GM18873 (cell line): Measurements from ENCODE around the gene PIN1.

Source experiments
- ATAC-seq: cut with Tn5 transposase; IDR thresholded peaks from one replicate; pipeline ENCODE4 v1.9.1; 2021; ENCODE audit warnings: mild to moderate bottlenecking, moderate library complexity, moderate number of reproducible peaks; ENCODE audit not compliant: unreplicated experiment, low FRiP score

PIN1 gene

DNA sequence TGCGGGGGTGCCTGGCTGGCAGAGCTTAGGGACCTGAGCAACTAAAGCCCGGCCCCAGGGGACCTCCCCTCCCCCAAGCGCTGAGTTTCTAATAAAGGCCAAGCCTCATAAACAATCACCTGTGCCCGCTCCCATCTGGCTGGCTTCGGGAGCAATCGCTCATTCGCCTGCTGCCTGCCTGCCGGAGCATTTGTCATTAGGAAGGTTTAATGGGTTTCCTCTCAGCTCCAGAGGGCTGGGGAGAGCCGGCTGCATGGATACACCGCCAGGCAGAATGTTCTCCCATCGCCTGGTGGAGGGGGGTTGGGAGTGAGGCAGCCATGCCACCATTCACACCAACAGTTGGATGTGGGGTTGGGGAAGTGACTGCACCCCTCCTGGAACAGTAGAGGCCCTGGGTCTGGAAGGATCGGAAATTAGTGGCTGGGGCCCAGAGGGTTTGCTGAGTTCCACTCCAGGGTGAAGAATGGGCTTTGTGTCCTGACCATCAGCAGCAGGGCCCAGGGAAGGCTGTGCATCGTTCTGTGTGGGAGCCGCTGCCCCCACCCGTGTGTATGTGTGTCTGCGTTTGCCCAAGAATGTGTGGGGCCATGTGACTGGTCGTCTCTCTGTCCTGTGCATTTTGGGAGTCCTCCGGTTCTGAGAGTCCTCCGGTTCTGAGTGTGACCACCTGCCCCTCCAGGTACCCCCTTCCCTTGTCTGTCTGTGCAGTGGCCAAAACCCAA is 15.3 kb downstream of the PIN1 start:
- ATAC-seq = no peak

DNA sequence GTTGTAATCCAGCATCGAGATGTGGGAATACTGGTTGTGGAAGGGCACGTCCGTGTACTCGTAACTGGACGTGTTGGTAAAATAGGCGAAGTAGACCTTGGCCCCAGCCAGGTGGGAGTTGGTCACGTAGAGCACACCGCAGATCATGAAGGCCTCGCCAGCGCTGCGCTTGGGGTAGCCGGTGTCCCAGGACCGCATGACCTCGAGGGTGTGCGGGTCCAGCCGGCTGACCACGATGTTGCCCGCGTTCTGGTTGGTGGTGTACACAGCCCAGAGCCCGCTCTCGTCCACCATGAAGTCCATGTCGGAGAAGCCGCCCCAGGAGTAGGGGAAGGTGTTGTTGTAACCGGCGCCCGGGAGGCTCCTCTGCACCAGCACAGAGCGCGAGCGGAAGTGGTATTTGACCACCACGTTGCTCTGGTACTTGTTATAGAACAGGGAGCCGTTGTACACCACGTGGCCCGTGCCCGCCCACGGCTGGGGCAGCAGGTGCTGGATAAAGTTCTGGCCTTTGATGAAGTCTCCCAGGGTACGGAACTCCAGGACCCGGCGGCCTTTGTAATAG is 19.2 kb downstream of the PIN1 start:
- ATAC-seq = no peak

DNA sequence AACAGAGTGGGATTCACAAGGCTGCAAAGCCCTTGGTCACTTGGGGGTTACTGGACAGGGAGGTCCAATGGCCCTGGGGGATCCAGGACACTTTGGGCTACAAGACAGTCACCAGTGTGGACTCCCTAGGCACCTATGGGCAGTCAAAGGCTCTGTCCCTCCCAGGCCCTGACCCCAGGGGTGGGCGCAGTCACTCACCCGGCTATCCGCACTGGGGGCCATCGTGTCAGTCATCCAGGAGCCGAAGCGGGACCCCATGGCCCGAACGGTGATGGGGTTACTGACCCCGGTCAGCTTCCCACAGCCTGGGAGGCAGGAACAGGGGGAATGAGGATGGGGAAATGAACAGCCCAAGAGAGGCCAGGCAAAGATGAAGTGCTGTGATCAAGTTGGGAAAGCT is 21.5 kb downstream of the PIN1 start:
- no peak for ATAC-seq

DNA sequence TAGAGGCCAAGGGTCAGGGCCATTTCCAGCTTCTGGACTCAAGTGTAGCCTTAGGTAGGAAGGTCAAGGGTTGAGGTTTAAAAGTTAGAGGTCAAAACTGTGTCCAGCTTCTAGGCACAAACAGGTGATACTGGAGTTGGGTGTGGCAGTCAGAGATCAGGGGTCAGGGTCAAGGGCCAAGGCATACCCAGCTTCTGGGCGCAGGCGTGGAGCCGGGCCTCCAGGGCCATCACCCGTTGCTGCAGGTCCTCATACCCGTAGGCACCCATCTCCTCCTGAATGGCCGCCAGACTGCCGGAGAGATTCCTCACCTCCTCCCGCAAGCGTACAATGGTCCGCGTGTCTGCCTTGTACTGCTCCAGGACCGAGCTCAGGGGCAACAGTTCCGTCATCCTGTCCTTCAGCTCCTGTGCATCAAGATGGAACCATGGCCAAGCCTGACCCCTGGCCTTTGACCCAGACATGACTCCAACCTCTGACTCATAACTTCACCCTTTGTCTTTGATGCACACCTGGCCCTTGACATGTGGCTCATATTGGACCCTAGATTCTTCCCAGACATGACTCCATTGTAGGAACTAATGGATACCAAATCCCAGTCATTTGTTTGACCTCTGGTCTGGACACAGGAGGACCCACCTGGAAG is 22.1 kb downstream of the PIN1 start:
- ATAC-seq = no peak

DNA sequence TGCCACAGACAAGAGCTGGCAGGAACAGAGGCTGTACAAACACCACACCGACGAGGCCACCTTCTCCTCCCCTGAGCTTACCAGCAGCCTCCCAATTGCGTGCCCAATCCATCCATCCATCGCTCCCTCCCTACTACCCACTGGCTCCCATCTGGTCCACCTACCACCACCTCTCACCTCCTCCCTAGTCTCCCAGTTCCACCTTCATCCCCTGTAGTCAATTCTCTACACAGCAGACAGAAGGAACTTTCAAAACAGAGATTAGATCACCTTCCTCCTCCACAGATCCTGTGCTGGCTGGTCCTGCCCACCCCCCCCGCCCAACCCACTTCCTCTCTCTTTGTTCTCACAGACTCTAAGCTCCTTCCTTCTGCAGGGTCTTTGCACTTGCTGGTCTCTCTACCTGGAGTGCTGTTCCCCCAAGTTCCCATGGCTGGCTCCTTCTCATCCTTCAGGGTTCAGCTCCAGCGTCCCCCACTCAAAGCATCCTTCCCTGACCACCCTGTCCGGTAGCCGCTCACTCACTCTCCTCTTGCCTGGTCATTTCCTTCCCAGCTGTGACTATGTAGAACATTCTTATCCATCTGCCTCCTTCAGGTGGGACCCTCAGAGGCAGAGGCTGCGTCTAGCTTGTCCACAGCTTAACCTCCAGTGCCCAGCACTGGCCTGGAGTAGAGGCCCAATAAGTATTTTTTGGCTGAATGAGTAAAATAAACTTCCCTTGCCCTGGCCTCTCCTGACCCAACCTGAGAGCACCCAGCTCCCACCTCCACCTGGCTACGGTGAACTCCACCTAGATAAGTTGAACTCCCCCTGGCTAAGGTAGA is 23.0 kb downstream of the PIN1 start:
- no peak for ATAC-seq

DNA sequence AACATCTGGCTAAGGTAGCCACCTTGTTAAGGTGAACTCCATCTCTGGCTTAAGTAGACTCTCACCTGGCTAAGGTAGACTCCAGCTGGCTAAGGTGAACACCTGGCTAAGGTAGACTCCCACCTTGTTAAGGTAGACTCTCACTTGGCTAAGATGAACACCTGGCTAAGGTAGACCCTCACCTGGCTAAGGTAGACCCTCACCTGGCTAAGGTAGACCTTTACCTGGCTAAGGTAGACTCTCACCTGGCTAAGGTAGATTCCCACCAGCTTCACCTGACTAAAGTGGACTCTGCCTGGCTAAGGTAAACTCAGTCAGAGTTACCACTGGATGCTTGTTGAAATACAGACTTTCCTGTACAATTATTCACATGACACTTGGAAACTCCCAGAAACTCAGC is 23.6 kb downstream of the PIN1 start:
- no peak for ATAC-seq

DNA sequence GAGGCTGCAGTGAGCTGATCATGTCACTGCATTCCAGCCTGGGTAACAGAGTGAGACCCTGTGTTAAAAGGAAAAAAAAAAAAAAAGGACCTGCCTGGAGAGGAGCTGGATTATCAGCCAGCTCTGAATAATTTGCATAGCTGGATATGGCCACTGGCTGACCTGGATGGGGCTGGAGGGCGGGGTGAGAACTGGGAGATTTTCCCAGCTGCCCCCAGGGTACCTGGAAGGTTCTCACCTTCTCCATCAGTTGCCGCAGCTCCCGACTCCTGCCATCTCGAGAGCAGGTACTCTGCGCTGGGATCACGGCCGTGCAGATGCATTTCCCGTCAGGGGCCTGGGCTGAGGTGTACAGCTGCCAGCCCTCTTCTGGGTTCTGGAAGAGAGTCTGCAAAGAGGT is 25.3 kb downstream of the PIN1 start:
- ATAC-seq = no peak

DNA sequence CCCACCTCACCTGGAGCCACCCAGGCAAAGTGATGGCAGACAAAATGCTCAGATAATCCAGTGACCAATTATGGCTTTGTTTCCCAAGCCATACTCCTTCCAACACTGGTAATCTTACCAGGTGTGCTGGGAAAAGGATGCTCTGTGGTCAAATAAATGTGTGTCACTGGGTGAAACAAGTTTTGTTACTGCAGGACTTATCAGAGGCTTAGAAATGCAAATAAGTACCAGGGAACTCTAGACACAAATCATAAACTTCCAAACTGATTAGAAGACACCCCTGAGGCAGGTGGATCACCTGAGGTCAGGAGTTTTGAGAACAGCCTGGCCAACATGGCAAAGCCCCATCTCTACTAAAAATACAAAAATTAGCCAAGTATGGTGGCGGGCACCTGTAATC is 26.4 kb downstream of the PIN1 start:
- ATAC-seq = no peak

DNA sequence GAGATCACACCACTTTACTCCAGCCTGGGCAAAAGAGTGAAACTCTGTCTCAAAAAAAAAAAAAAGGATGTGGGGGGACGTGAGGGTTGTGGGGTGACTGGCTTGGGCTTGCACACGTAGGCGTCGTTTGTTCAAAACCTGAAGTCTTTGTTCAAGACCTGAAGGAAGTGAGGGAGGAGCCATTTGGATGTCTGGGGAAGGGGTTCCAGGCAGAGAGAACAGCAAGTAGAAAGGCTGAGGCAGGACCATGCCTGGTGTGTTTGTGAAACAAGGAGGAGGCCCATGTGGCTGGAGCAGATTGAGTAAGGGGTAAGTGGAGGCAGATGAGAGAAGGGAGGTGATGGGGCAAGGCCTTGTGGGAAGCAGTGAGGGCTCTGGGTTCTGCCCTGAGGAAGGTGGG is 27.8 kb downstream of the PIN1 start:
- no peak for ATAC-seq

DNA sequence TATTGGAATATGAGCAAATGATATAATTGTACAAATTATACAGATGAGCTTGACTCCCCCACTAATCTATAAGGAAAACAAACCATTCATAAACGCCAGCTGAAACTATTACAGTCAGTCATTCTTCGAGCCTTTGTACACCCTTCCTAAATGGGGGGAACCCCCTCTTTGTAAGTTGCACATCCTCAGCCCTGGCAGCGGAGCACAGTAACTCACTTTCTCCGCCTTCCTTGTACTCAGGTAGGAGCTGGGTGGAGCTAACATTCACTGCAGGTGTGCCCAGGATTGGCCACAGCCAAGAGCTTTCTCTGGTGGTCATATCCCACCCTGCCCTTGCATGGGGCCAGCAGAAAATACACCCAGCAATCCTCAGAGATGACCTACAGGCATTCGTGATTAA is 28.6 kb downstream of the PIN1 start:
- no peak for ATAC-seq

DNA sequence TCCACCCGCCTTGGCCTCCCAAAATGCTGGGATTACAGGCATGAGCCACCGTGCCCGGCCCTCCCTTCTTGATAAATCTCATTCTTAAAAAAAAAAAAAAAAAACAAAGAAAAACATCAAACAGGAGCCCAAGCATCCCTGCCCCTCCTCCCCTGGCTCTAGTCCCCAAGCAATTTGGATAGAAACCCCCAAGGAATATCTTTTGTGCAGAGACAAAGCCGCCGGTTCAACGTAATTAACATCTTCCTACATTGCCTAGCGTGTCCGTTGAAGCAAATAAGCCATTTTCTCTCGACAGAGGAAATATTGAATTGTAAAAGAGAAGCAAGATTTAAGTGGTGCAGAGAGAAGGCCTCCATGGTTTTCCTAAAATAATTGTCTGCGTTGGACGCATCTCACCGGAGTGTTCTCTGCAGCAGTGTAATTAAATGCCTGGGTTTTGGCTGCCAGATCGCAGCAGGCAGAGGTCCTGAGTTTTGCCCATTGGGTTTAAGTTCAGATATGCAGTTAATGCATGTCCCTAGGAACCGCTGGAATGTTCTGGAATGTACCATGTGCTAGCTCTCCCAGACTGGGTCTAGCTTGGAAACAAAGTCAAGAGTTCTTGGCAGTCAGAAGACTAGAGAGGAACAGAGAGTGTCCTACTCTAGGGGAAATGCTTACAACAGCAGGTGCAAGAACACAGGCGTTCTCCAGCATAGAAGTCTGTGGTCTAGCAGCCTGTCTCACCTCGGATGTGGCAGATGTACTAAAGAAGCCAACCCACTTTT is 30.8 kb downstream of the PIN1 start:
- no peak for ATAC-seq

DNA sequence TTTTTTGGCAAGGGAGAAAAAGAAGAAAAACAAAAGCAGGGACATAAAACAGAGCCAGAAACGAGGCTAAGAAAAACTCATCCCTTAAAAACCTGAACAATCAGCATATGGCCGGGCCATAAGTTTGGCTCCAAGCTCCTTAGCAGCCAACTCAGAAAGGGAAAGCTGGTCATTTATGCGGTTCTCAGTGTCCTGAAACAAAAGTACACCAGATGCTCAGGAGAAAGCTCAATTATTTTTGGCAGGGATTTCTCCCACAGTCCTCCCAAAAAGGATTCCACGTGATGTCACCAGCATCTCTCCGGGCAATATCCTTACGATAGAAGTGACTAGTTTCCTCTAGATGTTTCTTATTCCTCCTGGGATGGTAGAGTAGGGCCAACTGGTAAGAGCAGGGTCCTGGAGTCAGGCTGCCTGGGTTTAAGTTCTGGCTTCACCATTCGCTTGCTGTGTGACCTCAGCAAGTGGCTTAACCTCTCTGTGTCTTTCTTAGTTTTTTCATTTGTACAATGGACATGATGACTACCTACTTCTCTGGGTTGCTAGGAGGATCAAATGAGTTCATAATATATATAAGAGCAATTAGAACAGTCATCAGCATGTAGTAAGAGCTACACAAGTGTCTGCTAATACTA is 34.0 kb downstream of the PIN1 start:
- no peak for ATAC-seq

DNA sequence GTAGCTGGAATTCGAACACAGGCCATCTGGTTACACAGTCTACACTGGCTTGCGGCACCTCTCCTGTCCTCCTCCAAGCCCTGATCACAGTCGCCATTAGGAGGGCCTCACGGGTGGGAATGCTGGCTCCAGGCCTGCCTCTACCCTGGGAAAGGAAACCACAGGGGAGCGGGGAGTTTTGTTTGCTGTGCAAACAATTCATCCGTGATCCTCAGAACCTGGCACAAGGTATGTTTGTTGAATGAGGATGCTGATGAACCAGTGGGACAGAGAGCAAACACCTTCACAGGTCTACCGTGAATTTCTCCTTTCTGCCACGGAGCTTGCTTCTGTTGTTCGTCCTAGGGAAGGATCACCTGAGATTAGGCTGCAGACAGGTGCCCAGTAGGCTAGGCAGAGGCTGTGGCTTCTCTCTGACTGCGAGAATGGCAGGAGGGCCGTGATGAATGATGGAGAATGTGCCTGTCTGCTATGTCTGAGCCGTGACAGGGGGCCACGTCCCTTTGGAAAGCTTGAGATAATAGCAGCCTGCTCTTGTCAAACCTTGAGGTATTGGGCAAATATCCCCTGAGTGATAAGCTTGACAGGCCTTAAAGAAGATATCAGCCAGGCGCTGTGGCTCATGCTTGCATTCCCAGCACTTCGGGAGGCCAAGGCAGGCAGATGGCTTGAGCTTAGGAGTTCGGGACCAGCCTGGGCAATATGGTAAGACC is 36.7 kb downstream of the PIN1 start:
- ATAC-seq = no peak

DNA sequence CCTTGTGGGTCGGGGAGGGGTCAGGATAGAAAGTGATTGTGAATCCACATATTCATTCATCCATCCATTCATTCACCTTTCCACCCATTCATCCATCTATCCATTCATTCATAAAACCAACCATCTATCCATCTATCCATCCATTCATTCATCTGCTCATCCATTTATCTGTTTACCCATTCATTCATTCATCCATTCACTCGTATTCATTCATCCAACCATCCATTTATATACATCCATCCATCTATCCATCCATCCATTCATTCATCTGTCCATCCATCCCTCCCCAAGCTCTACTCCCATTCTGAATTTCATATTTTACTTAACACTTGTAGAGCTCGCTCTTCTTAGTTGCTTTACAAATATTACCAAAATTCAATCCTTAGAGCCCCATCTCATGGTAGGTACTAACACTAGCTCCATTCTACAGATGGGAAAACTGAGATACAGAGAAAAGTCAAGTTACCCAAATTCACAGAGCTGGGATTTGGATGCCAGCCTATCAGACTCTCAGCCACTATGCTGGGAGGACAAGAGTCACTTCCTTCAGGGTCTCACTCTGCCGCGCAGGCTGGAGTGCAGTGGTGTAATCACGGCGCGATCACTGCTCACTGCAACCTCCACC is 37.6 kb downstream of the PIN1 start:
- no peak for ATAC-seq

DNA sequence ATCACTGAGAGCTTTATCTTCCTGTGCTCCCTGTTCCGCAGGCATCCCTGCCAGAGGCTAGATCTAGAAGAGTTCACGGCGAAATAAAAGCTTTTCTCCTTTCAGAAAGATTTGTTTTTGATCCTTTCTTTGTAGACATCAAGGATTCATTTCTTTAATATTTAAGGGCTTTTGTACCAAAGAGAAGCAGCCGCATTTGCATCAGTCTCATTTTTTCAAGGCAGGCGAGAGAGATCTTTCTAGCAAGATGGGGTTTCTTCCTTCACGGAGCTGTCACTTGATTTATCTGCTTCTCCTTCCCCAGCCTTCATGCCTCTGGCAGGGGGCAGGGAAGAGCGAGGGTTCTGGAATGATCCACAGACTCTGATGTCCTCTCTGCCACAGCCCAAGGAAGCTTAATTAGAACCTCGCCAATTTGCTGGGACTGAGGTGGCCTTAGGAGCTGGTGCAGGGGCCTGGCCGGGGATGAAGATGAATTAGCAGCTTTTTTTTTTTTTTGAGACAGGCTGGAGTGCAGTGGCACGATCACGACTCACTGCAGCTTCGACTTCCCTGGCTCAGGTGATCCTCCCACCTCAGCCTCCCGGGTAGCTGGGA is 40.0 kb downstream of the PIN1 start:
- ATAC-seq = no peak

DNA sequence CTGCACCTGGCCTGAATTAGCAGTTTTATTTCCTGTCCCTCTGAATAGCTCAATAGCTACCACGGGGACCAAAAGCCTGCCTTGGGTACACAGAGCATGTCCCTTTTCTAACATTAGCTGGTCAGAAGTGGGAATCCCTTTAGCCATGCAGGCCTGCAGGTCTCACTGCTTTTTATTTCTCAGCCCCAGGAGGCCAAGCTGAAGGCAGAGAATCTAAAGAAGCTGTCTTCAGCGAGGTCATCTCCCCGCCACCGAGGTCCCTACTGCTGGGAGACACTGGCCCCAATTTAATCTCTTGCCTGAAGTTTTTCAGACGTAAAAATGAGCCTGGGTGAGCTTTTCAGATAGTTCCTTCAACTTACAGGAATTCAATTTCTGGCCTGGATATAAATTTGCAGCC is 40.7 kb downstream of the PIN1 start:
- ATAC-seq = no peak

DNA sequence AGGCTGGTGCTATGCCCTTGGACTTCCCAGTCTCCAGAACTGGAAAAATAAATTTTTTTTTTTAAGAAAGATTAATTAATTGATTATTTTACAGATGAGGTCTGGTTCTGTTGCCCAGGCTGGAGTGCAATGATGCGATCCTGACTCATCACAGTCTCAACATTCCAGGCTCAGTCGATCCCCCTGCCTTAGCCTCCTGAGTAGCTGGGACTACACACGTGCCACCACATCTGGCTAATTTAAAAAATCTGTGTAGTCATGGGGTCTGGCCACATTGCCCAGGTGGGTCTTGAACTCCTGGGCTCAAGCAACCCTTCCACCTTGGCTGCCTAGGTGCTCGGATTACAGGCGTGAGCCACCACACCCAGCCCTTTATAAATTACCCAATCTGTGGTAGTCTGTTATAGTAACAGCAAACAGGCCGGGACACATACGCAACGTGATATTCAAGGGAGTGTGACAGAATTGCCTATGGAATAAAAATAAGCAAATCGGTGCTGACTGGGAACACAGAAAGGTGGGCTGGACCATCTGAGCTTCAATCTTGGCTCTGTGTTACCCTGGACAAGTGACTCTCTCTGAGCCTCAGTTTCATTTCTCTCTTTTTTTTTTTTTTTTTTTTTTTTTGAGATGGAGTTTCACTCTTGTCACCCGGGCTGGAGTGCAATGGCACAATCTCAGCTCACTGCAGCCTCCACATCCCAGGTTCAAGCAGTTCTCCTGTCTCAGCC is 42.8 kb downstream of the PIN1 start:
- no peak for ATAC-seq
